Measurements from ENCODE around the gene FBXO21.

The FBXO21 gene

GRCh38 chr12:117101953-117102799 lies 88.1 kb downstream of the FBXO21 start:
- H3K27me3 ChIP-seq: peaks cover 43% of the 10 kb centered on the region
- H3K4me3 ChIP-seq (ENCODE audit: low read depth, low read length): no peak overlapping the region
- H3K4me1 ChIP-seq: no peaks in the 10 kb centered on the region
- DNase-seq: no peak
- no peaks in the 10 kb centered on the region for H3K36me3 ChIP-seq
- no peak for TF ChIP-seq CTCF (IDR thresholded peaks at IDR 0.05; ENCODE audit: low read depth, low read length)
- no peaks in the 10 kb centered on the region for H3K9me3 ChIP-seq

- Histone ChIP-seq H3K36me3 (no peaks in the 10 kb centered on the region), H3K9me3 (no peaks in the 10 kb centered on the region), H3K4me1 (no peaks in the 10 kb centered on the region), H3K4me3 (ENCODE audit: low read depth, low read length) (no peak overlapping the region), H3K27me3 (peaks cover 54% of the 10 kb centered on the region)
- no peak for TF ChIP-seq CTCF (IDR thresholded peaks at IDR 0.05; ENCODE audit: low read depth, low read length)
- no peak for DNase-seq
Observed at GRCh38 chr12:117100851-117101673, 89.2 kb downstream of the FBXO21 start.

- H3K4me1 ChIP-seq: no peaks in the 10 kb centered on the region
- no peak overlapping the region for H3K4me3 ChIP-seq (ENCODE audit: low read depth, low read length)
- TF ChIP-seq CTCF (IDR thresholded peaks at IDR 0.05; ENCODE audit: low read depth, low read length): peak; percentile 22; the same call in 1 of the 2 replicates
- no peak for DNase-seq
- H3K36me3 ChIP-seq: no peaks in the 10 kb centered on the region
- H3K9me3 ChIP-seq: no peaks in the 10 kb centered on the region
- H3K27me3 ChIP-seq: peaks cover 56% of the 10 kb centered on the region
Observed at GRCh38 chr12:117100251-117100650, 90.0 kb downstream of the FBXO21 start.

GRCh38 chr12:117098361-117099217 lies 91.7 kb downstream of the FBXO21 start:
- Histone ChIP-seq H3K27me3 (peaks cover 56% of the 10 kb centered on the region), H3K36me3 (no peaks in the 10 kb centered on the region), H3K9me3 (no peaks in the 10 kb centered on the region), H3K4me1 (no peaks in the 10 kb centered on the region), H3K4me3 (ENCODE audit: low read depth, low read length) (0 out of 2 replicates have a peak overlapping the region, but pooled peaks have one; percentile 14)
- no peak for DNase-seq
- TF ChIP-seq CTCF (IDR thresholded peaks at IDR 0.05; ENCODE audit: low read depth, low read length): no peak

- Histone ChIP-seq H3K4me3 (ENCODE audit: low read depth, low read length) (no peak overlapping the region), H3K36me3 (no peaks in the 10 kb centered on the region), H3K27me3 (peaks cover 56% of the 10 kb centered on the region), H3K4me1 (no peaks in the 10 kb centered on the region), H3K9me3 (no peaks in the 10 kb centered on the region)
- DNase-seq: no peak
- no peak for TF ChIP-seq CTCF (IDR thresholded peaks at IDR 0.05; ENCODE audit: low read depth, low read length)
Observed at GRCh38 chr12:117098024-117098360, 92.3 kb downstream of the FBXO21 start.
